Ovary (tissue), 3 donors: Measurements from ENCODE around the gene SDC3.

Experiments used
- EP300 ChIP-seq: sonication (generic); formaldehyde crosslinking; IDR thresholded peaks from one replicate; pipeline ENCODE4 v1.6.1; 2017; ENCODE audit warnings: antibody characterized with exemption
- POLR2A ChIP-seq: fragments of 450-650 bp; IDR thresholded peaks from one replicate; pipeline ENCODE4 v1.6.1; 2017; ENCODE audit warnings: antibody characterized with exemption, mild to moderate bottlenecking, moderate library complexity
- TF ChIP-seq, protein P1 (sequence below), 3 donors: fragments of 450-650 bp in 2 of 3; fragments of 200-600 bp in 1 of 3; IDR thresholded peaks; one replicate each; pipeline versions ENCODE4 v1.5.1 to v1.8.0; 2016 to 2022; ENCODE audit warnings: antibody characterized with exemption in 3 of 3, mild to moderate bottlenecking in 1 of 3
- donor health status: DM: no; HTN: no; CAD: no.

DNA sequence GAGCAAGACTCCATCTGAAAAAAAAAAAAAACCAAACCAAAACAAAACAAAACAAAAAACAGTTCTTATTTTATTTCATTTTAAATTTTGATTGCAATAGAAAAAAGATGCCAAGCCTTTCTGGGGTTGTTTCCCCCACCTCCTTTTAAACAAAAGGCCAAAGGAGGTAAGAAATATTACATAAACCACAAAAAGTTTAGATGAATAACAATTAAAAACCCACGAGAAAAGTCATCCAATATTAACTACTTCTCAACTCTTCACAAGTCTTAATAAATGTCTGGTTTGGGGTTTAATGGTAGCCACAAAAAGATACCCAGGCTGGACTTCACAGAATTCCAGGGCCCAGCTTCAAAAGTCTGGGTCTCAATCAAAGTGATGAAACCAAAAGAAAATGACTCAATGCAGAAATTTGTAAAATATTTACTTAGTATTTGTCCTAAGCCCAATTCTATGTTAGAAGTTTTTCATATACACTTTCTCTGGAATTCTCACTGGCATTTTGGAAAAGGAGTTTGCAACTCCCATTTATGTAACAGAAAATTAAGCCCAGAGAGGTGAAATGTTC, 47.0 kb upstream of the SDC3 start:
- TF ChIP-seq, protein P1, sequence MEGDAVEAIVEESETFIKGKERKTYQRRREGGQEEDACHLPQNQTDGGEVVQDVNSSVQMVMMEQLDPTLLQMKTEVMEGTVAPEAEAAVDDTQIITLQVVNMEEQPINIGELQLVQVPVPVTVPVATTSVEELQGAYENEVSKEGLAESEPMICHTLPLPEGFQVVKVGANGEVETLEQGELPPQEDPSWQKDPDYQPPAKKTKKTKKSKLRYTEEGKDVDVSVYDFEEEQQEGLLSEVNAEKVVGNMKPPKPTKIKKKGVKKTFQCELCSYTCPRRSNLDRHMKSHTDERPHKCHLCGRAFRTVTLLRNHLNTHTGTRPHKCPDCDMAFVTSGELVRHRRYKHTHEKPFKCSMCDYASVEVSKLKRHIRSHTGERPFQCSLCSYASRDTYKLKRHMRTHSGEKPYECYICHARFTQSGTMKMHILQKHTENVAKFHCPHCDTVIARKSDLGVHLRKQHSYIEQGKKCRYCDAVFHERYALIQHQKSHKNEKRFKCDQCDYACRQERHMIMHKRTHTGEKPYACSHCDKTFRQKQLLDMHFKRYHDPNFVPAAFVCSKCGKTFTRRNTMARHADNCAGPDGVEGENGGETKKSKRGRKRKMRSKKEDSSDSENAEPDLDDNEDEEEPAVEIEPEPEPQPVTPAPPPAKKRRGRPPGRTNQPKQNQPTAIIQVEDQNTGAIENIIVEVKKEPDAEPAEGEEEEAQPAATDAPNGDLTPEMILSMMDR (IDR thresholded peaks at IDR 0.05): no peak
- TF ChIP-seq EP300 (no peak), POLR2A (no peak)
